Neutrophil (primary cell): ENCODE results near the gene ERBIN.

ENCODE experiments used
- H3K27ac ChIP-seq: fragments of 200-600 bp; sonication (generic); 2 replicates; pipeline ENCODE4 v1.5.1; 2016; ENCODE audit warnings: mild to moderate bottlenecking, moderate library complexity
- H3K27me3 ChIP-seq: fragments of 200-600 bp; sonication (generic); 2 replicates; pipeline ENCODE4 v1.6.0; 2016; ENCODE audit warnings: mild to moderate bottlenecking
- H3K36me3 ChIP-seq: fragments of 200-600 bp; sonication (generic); 2 replicates; pipeline ENCODE4 v1.5.1; 2017
- H3K4me1 ChIP-seq, 2 experiments: fragments of 200-600 bp in 1 of 2; sonication (generic) in 1 of 2; 1 replicate in 1 of 2; 2 replicates in 1 of 2; pipeline versions ENCODE4 v1.5.1 to v1.6.1; 2013 to 2016; ENCODE audit warnings: low read depth in 1 of 2, low read length in 1 of 2, mild to moderate bottlenecking in 1 of 2, moderate library complexity in 1 of 2; ENCODE audit not compliant: control insufficient read depth in 1 of 2, insufficient read depth in 1 of 2
- H3K4me3 ChIP-seq, 2 experiments: fragments of 200-600 bp in 1 of 2; sonication (generic) in 1 of 2; 1 replicate in 1 of 2; 2 replicates in 1 of 2; pipeline ENCODE4 v1.5.1; 2013 to 2016; ENCODE audit warnings: low read depth in 1 of 2, low read length in 1 of 2, mild to moderate bottlenecking in 1 of 2, moderate library complexity in 1 of 2
- H3K9me3 ChIP-seq: fragments of 200-600 bp; sonication (generic); 2 replicates; pipeline ENCODE4 v1.5.1; 2016
- TF ChIP-seq, protein P1 (sequence below): fragments of 200-600 bp; sonication (generic); IDR thresholded peaks from 2 replicates; pipeline ENCODE4 v1.5.1; 2016; ENCODE audit warnings: antibody characterized with exemption

The ERBIN gene

DNA sequence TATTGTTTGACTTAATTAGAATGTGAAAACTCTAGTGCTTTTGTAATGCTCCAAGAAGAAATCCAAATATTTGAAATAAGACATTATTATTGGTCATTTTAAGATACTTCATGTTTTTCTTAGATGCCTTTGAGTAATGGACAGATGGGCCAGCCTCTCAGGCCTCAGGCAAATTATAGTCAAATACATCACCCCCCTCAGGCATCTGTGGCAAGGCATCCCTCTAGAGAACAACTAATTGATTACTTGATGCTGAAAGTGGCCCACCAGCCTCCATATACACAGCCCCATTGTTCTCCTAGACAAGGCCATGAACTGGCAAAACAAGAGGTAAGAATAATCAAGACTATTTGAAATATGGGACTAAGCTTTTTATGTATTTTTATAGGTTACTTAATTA is 148.5 kb downstream of the ERBIN start:
- Histone ChIP-seq H3K27me3 (no peaks in the 10 kb centered on the region), H3K4me3 (no peak overlapping the region), H3K4me1 (no peaks in the 10 kb centered on the region), H3K9me3 (no peaks in the 10 kb centered on the region), H3K27ac (no peak overlapping the region), H3K36me3 (peaks cover 42% of the 10 kb centered on the region)
- TF ChIP-seq, protein P1, sequence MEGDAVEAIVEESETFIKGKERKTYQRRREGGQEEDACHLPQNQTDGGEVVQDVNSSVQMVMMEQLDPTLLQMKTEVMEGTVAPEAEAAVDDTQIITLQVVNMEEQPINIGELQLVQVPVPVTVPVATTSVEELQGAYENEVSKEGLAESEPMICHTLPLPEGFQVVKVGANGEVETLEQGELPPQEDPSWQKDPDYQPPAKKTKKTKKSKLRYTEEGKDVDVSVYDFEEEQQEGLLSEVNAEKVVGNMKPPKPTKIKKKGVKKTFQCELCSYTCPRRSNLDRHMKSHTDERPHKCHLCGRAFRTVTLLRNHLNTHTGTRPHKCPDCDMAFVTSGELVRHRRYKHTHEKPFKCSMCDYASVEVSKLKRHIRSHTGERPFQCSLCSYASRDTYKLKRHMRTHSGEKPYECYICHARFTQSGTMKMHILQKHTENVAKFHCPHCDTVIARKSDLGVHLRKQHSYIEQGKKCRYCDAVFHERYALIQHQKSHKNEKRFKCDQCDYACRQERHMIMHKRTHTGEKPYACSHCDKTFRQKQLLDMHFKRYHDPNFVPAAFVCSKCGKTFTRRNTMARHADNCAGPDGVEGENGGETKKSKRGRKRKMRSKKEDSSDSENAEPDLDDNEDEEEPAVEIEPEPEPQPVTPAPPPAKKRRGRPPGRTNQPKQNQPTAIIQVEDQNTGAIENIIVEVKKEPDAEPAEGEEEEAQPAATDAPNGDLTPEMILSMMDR = no peak

DNA sequence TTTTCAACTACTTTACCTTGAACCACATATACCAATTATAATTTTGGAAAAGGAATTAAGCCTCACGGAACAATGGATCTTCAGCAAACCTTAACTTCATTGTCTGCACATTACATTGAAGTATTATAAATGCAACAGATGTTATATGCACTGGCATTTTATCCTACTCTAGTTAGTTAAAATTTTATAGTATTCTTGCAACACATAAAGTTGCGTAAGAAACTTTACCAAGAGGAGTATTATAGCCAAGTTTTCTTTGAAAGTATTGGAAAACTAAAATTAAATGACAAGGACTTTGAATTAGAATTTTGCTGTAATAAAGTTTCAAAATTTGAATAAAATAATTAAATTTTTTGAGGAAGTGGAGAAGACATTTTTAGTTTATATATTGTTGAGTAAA is 154.3 kb downstream of the ERBIN start:
- H3K27ac ChIP-seq = no peak overlapping the region
- peaks cover 43% of the 10 kb centered on the region for H3K36me3 ChIP-seq
- no peak overlapping the region for H3K4me3 ChIP-seq
- TF ChIP-seq, protein P1 = no peak
- no peaks in the 10 kb centered on the region for H3K27me3 ChIP-seq
- no peaks in the 10 kb centered on the region for H3K9me3 ChIP-seq
- H3K4me1 ChIP-seq = no peaks in the 10 kb centered on the region

DNA sequence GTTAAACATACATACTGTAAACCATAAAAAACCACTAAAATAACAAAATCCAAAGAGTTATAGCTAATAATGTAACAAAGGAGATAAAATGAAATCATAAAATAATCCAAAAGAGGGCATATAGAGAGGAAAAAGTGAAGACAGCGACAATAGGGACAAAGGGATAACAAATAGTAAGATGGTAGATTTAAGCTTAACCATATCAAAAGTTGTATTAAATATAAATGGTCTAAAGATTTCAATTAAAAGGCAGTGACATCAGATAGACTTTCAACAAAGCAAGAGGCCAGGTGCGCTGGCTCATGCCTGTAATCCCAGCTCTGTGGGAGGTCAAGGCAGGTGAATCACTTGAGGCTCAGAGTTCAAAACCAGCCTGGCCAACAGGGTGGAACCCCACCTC is 163.0 kb downstream of the ERBIN start:
- Histone ChIP-seq H3K36me3 (no peaks in the 10 kb centered on the region), H3K27ac (no peak overlapping the region), H3K4me1 (no peaks in the 10 kb centered on the region), H3K4me3 (no peak overlapping the region), H3K9me3 (peaks cover 4% of the 10 kb centered on the region), H3K27me3 (no peaks in the 10 kb centered on the region)
- TF ChIP-seq, protein P1 = no peak

DNA sequence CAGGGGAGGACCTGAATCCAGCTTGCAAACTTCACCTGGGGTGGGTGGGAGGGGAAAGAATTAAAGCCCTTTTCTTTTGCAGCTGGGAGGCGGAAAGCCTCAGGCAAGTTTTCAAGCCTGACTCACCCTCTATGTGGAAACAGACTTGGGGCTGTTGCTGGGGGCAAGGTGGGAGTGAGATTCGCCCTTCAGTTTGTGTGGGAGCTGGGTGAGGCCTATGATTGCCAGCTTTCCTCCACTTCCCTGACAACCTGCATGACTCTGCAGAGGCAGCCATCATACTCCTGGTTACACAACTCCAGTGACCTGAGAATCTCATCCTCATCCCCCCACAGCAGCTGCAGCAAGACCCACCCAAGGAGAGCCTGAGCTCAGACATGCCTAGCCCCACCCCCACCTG is 174.5 kb downstream of the ERBIN start:
- Histone ChIP-seq H3K4me1 (no peaks in the 10 kb centered on the region), H3K27ac (no peak overlapping the region)

DNA sequence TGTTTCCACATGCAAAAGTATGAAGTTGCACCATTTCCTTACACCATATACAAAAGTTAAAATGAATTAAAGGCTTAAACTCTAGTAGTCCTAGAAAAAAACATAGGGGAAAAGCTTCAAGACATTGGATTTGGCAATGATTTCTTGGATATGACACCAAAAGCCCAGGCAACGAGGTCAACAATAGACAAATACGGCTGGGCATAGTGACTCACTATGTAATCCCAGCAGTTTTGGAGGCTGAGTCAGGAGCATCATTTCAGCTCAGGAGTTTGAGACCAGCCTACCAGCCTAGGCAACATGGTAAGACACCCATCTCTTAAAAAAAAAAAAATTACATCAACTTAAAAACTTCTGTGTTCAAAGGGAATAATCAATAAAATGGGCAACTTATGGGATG is 186.8 kb downstream of the ERBIN start:
- Histone ChIP-seq H3K36me3 (no peaks in the 10 kb centered on the region), H3K27me3 (no peaks in the 10 kb centered on the region), H3K9me3 (no peaks in the 10 kb centered on the region), H3K4me1 (no peaks in the 10 kb centered on the region), H3K27ac (no peak overlapping the region), H3K4me3 (no peak overlapping the region)
- TF ChIP-seq, protein P1 = no peak

More for the DNA sequence above, 174.5 kb downstream of the ERBIN start:
- H3K27me3 ChIP-seq = no peaks in the 10 kb centered on the region
- no peak overlapping the region for H3K4me3 ChIP-seq
- TF ChIP-seq, protein P1 = no peak
- H3K36me3 ChIP-seq = no peaks in the 10 kb centered on the region
- peaks cover 4% of the 10 kb centered on the region for H3K9me3 ChIP-seq

DNA sequence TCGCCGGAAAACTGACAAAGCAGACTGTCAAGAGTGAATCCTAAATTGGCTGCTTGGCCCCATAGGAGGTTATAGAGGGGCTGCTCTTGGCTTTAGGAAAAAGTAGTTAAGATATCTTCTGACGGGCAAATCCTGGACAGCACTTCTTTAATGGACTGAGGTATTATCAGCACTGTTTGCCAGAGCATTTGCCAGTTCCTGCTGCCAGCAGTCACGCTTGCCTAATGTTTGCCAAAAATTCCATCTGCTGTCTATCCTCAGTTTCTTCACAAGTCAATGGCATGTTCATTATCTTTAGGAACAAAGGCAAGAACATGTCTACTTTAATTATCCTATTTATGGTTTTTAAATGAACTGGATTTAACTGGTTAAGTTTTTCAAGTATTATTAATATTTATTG is 191.9 kb downstream of the ERBIN start:
- Histone ChIP-seq H3K9me3 (no peaks in the 10 kb centered on the region), H3K4me1 (no peaks in the 10 kb centered on the region), H3K4me3 (no peak overlapping the region), H3K27ac (no peak overlapping the region), H3K36me3 (no peaks in the 10 kb centered on the region), H3K27me3 (no peaks in the 10 kb centered on the region)
- TF ChIP-seq, protein P1 = no peak
